ENCODE results near the gene CPA5. TPM values are rescaled to one million over a fixed set of nuclear protein-coding genes. Genes with fewer than 3 reads are reported as not detected.
A peak's percentile ranks its signal among the peaks of the same experiment; 100 is the strongest.

The CPA5 gene
- total and polyA plus RNA-seq, 8 donors, result 0.13 to 0.96 (median 0.65) TPM; not detected in 2

GRCh38 chr7:130390486-130390885 is 45.9 kb downstream of the CPA5 start:
- ATAC-seq, result no peak
- Histone ChIP-seq H3K27ac (no peak overlapping the region), H3K4me1 (peaks cover 0 to 4% of the 10 kb centered on the region in 2 donors), H3K27me3 (no peaks in the 10 kb centered on the region), H3K4me3 (no peak overlapping the region), H3K9me3 (no peaks in the 10 kb centered on the region), H3K36me3 (no peaks in the 10 kb centered on the region)
- TF ChIP-seq, protein P1, sequence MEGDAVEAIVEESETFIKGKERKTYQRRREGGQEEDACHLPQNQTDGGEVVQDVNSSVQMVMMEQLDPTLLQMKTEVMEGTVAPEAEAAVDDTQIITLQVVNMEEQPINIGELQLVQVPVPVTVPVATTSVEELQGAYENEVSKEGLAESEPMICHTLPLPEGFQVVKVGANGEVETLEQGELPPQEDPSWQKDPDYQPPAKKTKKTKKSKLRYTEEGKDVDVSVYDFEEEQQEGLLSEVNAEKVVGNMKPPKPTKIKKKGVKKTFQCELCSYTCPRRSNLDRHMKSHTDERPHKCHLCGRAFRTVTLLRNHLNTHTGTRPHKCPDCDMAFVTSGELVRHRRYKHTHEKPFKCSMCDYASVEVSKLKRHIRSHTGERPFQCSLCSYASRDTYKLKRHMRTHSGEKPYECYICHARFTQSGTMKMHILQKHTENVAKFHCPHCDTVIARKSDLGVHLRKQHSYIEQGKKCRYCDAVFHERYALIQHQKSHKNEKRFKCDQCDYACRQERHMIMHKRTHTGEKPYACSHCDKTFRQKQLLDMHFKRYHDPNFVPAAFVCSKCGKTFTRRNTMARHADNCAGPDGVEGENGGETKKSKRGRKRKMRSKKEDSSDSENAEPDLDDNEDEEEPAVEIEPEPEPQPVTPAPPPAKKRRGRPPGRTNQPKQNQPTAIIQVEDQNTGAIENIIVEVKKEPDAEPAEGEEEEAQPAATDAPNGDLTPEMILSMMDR (IDR thresholded peaks at IDR 0.05), result no peak
- intact Hi-C loops (cut with DNase I), result no loop called here
- no peak for DNase-seq

DNA sequence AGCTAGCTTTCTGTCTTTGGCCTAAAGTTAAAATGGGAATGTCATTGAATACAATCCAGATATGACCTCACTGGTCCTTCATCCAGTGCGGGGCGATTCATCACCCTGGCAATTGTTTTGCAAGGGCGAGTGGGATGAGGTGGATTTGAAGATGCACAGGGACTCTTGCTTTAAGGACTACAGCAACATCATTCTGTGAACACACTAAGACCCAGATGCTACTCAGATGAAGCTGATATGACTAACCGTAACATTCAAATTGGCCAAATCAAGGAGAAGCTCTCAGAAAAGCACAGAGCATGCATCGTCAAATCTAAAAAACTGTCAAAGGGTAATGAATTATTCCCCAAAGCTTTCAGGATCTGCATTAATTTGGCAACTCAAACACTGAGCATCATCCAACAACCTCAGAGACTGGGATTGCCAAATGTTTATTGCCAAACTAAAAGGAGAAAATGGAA is 48.5 kb downstream of the CPA5 start:
- intact Hi-C loops (cut with DNase I), result no loop called here
- TF ChIP-seq, protein P1 (IDR thresholded peaks at IDR 0.05), result no peak
- Histone ChIP-seq H3K4me3 (no peak overlapping the region), H3K36me3 (no peaks in the 10 kb centered on the region), H3K4me1 (peaks cover 0 to 4% of the 10 kb centered on the region in 2 donors), H3K27ac (peak overlapping the region in 1 of 2 donors; percentile 55), H3K27me3 (no peaks in the 10 kb centered on the region), H3K9me3 (no peaks in the 10 kb centered on the region)
- no peak for DNase-seq
- ATAC-seq, result peak; percentile 44

- no peak for ATAC-seq
- no peak for DNase-seq
- intact Hi-C loops (cut with DNase I), result no loop called here
- Histone ChIP-seq H3K27ac (peak overlapping the region in 1 of 2 donors; percentile 55), H3K4me1 (peaks cover 0 to 10% of the 10 kb centered on the region in 2 donors), H3K27me3 (no peaks in the 10 kb centered on the region), H3K9me3 (no peaks in the 10 kb centered on the region), H3K4me3 (no peak overlapping the region), H3K36me3 (no peaks in the 10 kb centered on the region)
- TF ChIP-seq, protein P1 (IDR thresholded peaks at IDR 0.05), result no peak
Measured at GRCh38 chr7:130393841-130394411, 49.3 kb downstream of the CPA5 start.

- no peak for DNase-seq
- Histone ChIP-seq H3K36me3 (no peaks in the 10 kb centered on the region), H3K9me3 (no peaks in the 10 kb centered on the region), H3K4me1 (peaks cover 0 to 10% of the 10 kb centered on the region in 2 donors), H3K4me3 (no peak overlapping the region), H3K27me3 (no peaks in the 10 kb centered on the region), H3K27ac (no peak overlapping the region)
- TF ChIP-seq, protein P1 (IDR thresholded peaks at IDR 0.05), result no peak
- intact Hi-C loops (cut with DNase I), result no loop called here
- ATAC-seq, result no peak
Measured at GRCh38 chr7:130394421-130395195, 50.0 kb downstream of the CPA5 start.

DNA sequence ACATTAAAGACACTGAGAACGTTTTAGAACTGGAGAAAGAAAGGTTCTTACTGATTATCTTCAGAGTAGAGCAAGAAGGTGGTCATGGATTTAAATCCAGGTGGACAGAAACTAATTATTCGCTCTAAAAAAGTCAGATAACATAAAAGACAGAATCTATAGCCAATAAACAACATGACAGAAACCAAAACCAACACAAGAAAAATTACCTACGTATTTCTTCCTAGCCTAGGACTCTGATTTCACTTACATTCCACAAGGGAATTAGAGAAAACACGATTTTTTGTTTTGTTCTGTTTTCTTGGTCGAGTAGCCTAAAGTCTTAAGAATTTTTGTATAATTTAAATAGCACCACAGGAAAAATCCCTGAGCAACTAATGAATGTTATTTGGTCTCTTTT is 50.8 kb downstream of the CPA5 start:
- Histone ChIP-seq H3K9me3 (no peaks in the 10 kb centered on the region), H3K4me1 (peaks cover 0 to 10% of the 10 kb centered on the region in 2 donors), H3K4me3 (no peak overlapping the region), H3K36me3 (no peaks in the 10 kb centered on the region), H3K27ac (peak overlapping the region in 1 of 2 donors; percentile 54), H3K27me3 (no peaks in the 10 kb centered on the region)
- TF ChIP-seq, protein P1 (IDR thresholded peaks at IDR 0.05), result no peak
- ATAC-seq, result no peak
- no peak for DNase-seq
- intact Hi-C loops (cut with DNase I), result no loop called here
